Measurements from ENCODE around the gene JAK3.

DNA sequence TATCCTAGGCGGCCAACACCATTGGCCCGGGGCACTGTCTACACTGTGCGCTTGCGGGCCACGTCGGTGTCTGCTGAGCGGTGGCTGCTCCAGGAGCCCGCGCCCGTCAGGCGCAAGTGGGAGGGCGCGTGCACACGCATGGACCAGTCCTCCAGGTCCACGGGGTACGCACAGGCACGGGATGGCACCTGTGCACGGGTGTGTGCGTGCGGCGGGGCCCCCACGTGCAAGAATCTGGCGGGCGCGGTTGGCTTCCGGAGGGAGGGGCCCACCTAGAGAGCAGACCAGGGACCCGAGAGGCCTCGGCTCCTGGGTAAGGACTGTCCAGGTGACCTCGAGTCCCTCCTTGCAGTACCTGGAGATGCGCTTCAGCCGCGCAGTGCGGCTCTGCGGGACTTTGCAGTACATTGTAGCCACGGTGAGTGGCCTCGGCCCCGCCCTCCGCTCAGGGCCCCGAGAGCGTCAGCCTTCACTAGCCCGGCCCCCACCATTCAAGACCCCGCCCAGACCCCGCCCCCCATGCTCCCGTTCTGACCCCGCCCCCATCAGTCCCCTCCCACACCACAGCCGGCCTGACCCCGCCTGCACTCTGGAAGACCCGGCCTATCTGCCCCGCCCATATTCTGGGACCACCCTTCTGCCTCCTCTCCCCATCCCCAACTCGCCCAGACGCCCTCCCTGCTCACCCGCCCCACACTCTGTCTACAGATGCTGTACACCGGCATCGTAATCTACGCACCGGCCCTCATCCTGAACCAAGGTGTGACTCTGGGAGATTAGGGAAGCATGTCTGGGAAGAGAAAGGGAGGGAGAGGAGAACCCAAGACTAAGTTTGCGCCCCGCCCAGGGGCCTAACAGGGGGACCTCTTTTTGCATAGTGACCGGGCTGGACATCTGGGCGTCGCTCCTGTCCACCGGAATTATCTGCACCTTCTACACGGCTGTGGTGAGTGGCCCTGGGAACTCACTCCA is 26.3 kb upstream of the JAK3 start:
- TF ChIP-seq HOXA7 (CRISPR knock-in tag; IDR thresholded peaks at IDR 0.05) (no peak), RFX5 (IDR thresholded peaks at IDR 0.05) (no peak)
- TF ChIP-seq, protein P1, sequence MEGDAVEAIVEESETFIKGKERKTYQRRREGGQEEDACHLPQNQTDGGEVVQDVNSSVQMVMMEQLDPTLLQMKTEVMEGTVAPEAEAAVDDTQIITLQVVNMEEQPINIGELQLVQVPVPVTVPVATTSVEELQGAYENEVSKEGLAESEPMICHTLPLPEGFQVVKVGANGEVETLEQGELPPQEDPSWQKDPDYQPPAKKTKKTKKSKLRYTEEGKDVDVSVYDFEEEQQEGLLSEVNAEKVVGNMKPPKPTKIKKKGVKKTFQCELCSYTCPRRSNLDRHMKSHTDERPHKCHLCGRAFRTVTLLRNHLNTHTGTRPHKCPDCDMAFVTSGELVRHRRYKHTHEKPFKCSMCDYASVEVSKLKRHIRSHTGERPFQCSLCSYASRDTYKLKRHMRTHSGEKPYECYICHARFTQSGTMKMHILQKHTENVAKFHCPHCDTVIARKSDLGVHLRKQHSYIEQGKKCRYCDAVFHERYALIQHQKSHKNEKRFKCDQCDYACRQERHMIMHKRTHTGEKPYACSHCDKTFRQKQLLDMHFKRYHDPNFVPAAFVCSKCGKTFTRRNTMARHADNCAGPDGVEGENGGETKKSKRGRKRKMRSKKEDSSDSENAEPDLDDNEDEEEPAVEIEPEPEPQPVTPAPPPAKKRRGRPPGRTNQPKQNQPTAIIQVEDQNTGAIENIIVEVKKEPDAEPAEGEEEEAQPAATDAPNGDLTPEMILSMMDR (IDR thresholded peaks at IDR 0.05) = no peak
- TF ChIP-seq, protein P2, sequence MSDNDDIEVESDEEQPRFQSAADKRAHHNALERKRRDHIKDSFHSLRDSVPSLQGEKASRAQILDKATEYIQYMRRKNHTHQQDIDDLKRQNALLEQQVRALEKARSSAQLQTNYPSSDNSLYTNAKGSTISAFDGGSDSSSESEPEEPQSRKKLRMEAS (IDR thresholded peaks at IDR 0.05) = peak; percentile 69
